ENCODE data around the gene SCRN3.
"Not testable (repeated sequence)": the region's sequence is repeated elsewhere in the genome, so short reads cannot be mapped to it uniquely, and the experiment has no call there.

The SCRN3 gene

DNA sequence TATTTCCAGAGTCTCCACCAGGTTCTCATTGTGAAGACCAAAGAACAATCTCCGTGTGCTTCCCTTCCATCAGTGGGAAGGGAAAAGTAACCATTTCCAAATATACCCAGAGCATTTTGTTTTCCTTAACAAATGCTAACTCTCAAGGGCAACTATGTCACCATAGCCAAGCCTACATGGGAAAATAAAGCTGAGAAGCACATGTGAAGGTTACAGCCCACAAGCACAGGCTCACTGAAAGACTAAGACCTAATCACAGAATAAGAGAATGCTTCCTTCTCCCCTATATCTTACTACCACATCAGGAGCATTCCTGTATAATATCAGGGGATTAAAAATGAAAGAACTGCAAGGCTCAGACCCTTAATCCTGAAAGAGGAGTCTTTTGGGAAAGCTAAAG, 32.6 kb upstream of the SCRN3 start:
- no peaks in the 10 kb centered on the region; the same call in none of the 2 replicates for H3K36me3 ChIP-seq (ENCODE audit: control insufficient read depth, insufficient read depth, low read length)
- H3K27me3 ChIP-seq (replicated peaks; ENCODE audit: control insufficient read depth, insufficient read depth, low read length), result no peaks in the 10 kb centered on the region
- no peak for DNase-seq (ENCODE audit: extremely low read depth, insufficient read length)
- no peak overlapping the region for H3K4me3 ChIP-seq (replicated peaks; ENCODE audit: low read depth, low read length)
- TF ChIP-seq, protein P1, sequence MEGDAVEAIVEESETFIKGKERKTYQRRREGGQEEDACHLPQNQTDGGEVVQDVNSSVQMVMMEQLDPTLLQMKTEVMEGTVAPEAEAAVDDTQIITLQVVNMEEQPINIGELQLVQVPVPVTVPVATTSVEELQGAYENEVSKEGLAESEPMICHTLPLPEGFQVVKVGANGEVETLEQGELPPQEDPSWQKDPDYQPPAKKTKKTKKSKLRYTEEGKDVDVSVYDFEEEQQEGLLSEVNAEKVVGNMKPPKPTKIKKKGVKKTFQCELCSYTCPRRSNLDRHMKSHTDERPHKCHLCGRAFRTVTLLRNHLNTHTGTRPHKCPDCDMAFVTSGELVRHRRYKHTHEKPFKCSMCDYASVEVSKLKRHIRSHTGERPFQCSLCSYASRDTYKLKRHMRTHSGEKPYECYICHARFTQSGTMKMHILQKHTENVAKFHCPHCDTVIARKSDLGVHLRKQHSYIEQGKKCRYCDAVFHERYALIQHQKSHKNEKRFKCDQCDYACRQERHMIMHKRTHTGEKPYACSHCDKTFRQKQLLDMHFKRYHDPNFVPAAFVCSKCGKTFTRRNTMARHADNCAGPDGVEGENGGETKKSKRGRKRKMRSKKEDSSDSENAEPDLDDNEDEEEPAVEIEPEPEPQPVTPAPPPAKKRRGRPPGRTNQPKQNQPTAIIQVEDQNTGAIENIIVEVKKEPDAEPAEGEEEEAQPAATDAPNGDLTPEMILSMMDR (IDR thresholded peaks at IDR 0.05; ENCODE audit: insufficient read depth, low read length, poor library complexity, severe bottlenecking), result no peak

- not testable (repeated sequence) for H3K36me3 ChIP-seq (ENCODE audit: control insufficient read depth, insufficient read depth, low read length); H3K27me3 ChIP-seq (replicated peaks; ENCODE audit: control insufficient read depth, insufficient read depth, low read length); H3K4me3 ChIP-seq (replicated peaks; ENCODE audit: low read depth, low read length); DNase-seq (ENCODE audit: extremely low read depth, insufficient read length)
These were observed 31.9 kb upstream of the SCRN3 start for GRCh38 chr2:174363492-174364225.

DNA sequence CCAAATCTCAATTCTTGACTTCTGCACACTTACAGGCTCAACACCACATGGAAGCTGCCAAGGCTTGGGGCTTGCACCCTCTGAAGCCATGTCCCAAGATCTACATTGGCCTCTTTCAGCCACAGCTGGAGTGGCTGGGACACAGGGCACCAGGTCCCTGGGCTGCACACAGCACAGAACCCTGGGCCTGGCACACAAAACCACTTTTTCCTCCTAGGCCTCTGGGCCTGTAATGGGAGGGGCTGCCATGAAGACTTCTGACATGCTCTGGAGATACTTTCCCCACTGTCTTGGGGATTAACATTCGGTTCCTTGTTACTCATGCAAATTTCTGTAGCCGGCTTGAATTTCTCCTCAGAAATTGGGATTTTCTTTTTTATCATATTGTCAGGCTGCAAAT, 30.9 kb upstream of the SCRN3 start:
- no peak for DNase-seq (ENCODE audit: extremely low read depth, insufficient read length)
- H3K4me3 ChIP-seq (replicated peaks; ENCODE audit: low read depth, low read length), result no peak overlapping the region
- no peaks in the 10 kb centered on the region for H3K27me3 ChIP-seq (replicated peaks; ENCODE audit: control insufficient read depth, insufficient read depth, low read length)
- TF ChIP-seq, protein P1 (IDR thresholded peaks at IDR 0.05; ENCODE audit: insufficient read depth, low read length, poor library complexity, severe bottlenecking), result no peak
- H3K36me3 ChIP-seq (ENCODE audit: control insufficient read depth, insufficient read depth, low read length), result no peaks in the 10 kb centered on the region; the same call in none of the 2 replicates

DNA sequence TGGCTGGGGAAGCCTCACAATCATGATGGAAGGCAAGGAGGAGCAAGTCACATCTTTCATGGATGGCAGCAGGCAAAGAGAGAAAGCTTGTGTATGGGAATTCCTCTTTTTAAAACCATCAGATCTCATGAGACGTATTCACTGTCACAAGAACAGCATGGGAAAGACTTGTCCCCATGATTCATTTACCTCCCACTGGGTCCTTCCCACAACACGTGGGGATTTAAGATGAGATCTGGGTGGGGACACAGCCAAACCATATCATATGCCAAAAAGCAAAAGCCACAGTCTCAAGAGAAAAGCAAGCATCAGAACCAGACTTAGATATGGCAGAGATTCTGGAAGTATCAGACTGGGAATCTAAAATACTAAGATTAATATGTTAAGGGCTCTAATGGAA, 30.0 kb upstream of the SCRN3 start:
- no peak for DNase-seq (ENCODE audit: extremely low read depth, insufficient read length)
- Histone ChIP-seq H3K27me3 (replicated peaks; ENCODE audit: control insufficient read depth, insufficient read depth, low read length) (no peaks in the 10 kb centered on the region), H3K36me3 (ENCODE audit: control insufficient read depth, insufficient read depth, low read length) (no peaks in the 10 kb centered on the region; the same call in none of the 2 replicates), H3K4me3 (replicated peaks; ENCODE audit: low read depth, low read length) (no peak overlapping the region)
- TF ChIP-seq, protein P1 (IDR thresholded peaks at IDR 0.05; ENCODE audit: insufficient read depth, low read length, poor library complexity, severe bottlenecking), result no peak

- DNase-seq (ENCODE audit: extremely low read depth, insufficient read length), result no peak
- Histone ChIP-seq H3K27me3 (replicated peaks; ENCODE audit: control insufficient read depth, insufficient read depth, low read length) (no peaks in the 10 kb centered on the region), H3K36me3 (ENCODE audit: control insufficient read depth, insufficient read depth, low read length) (no peaks in the 10 kb centered on the region; the same call in none of the 2 replicates), H3K4me3 (replicated peaks; ENCODE audit: low read depth, low read length) (no peak overlapping the region)
- TF ChIP-seq, protein P1 (IDR thresholded peaks at IDR 0.05; ENCODE audit: insufficient read depth, low read length, poor library complexity, severe bottlenecking), result no peak
These were observed 26.8 kb upstream of the SCRN3 start for GRCh38 chr2:174368691-174369090.

GRCh38 chr2:174376967-174377366, 18.6 kb upstream of the SCRN3 start:
- H3K4me3 ChIP-seq (replicated peaks; ENCODE audit: low read depth, low read length), result no peak overlapping the region
- TF ChIP-seq, protein P1 (IDR thresholded peaks at IDR 0.05; ENCODE audit: insufficient read depth, low read length, poor library complexity, severe bottlenecking), result no peak
- no peaks in the 10 kb centered on the region for H3K27me3 ChIP-seq (replicated peaks; ENCODE audit: control insufficient read depth, insufficient read depth, low read length)
- DNase-seq (ENCODE audit: extremely low read depth, insufficient read length), result no peak
- H3K36me3 ChIP-seq (ENCODE audit: control insufficient read depth, insufficient read depth, low read length), result peaks cover 4% of the 10 kb centered on the region

All from GM06990 (cell line).